NCI-H69 (cell line): ENCODE results near the gene TNRC18.
"Not testable (repeated sequence)": the region's sequence is repeated elsewhere in the genome, so short reads cannot be mapped to it uniquely, and the experiment has no call there.

Experiments used
- DNase-seq: peaks from one replicate; lab custom pipeline; 2025; lab: John Stamatoyannopoulos, UW

The TNRC18 gene

DNA sequence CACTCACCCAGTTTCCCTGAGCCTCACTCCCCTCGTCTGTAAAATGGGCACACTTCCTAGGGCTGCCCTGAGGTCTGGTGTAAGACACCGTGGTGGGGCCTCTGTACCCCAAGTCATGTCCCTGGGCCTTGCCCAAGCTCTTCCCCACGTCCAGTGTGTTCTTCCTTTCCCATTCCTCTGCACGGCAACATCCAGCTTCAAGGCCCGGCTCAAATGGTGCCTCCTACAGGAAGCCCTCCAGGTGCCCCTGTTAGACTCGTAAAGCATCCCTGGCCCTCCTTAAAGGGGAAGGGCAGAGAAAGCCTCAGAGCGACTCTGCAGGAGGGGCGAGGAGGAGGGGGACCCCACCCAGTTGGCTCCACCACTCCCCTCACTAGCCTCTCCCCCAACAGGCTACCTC, 132.3 kb downstream of the TNRC18 start:
- DNase-seq: no peak

DNA sequence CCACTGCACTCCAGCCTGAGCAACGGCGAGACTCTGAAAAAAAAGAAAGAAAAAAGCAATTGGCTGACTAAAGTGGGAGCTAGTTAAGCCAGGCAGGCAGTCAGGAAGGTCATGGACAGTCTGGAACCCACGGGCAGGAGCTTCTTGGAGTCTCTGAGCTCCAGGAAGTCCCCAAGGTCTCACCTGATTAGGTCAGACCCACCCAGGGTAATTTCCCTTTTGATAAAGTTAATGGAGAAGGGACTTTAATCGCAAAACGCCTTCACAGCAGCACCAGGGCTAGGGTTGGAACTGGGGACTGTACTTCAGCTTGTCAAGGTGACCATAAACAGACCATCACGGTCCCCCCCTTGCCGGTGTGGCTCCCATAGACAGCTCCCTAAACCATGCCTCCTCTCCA, 134.3 kb downstream of the TNRC18 start:
- DNase-seq: no peak

DNA sequence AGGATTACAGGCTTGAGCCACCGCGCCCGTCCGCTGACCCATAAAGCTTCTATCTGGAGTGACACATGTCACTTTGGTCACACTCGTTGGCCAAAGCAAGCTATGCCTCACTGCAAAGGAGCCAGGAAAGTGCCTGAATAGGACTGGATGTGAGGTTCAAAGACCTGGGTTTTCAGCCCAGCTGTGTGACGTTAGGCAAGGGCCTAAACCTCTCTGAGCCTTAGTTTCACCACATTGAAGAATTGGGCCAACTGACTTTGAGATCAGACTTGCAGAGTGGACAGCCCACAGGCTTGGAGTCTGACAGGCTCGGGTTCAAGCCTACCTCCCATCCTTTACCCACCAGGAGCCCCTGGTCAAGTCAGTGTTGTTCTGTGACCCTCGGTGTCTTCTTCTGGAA, 135.1 kb downstream of the TNRC18 start:
- not testable (repeated sequence) for DNase-seq

DNA sequence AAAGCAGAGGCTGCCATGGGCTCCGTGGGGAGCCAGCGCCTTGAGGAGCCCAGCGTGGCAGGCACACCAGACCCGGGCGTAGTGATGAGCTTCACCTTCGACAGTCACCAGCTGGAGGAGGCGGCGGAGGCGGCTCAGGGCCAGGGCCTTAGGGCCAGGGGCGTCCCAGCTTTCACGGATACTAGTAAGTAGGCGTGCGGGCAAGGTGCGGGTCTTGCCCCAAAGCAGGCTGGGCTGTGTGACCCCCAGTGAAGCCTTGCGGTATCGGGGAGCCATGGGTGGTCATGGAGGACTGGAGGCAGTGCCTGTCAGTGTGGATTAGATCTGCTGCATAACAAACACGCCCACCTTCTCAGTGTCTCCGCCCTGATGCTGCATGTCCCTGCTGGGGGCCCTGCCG, 135.8 kb downstream of the TNRC18 start:
- DNase-seq: no peak

DNA sequence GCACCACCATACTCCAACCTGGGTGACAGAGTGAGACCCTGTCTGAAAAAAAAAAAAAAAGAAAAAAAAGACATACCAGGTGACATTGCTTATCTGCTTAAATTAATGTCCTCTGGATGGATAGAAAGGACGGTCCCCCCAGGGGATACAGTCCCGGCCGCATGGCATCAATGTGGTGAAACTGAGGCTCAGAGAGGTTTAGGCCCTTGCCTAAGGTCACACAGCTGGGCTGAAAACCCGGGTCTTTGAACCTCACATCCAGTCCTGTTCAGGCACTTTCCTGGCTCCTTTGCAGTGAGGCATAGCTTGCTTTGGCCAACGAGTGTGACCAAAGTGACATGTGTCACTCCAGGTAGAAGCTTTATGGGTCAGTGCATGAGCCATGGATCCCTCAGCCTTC, 136.3 kb downstream of the TNRC18 start:
- DNase-seq: not testable (repeated sequence)

DNA sequence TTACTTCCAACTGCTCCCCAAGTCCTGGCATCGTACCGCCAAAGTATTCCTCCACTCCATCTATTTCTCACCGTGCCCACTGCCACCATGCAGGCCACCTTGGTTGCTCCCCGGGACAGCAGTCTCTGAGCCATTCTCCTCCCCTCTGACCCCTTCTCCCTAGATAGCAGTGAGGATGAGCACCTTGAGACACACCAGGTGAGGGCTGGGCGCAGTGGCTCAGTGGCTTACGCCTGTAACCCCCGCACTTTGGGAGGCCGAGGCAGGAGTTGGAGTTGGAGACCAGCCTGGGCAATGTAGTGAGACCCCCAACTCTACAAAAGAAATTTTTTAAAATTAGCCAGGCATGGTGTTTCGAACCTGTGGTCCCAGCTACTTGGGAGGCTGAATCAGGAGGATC, 136.7 kb downstream of the TNRC18 start:
- no peak for DNase-seq

DNA sequence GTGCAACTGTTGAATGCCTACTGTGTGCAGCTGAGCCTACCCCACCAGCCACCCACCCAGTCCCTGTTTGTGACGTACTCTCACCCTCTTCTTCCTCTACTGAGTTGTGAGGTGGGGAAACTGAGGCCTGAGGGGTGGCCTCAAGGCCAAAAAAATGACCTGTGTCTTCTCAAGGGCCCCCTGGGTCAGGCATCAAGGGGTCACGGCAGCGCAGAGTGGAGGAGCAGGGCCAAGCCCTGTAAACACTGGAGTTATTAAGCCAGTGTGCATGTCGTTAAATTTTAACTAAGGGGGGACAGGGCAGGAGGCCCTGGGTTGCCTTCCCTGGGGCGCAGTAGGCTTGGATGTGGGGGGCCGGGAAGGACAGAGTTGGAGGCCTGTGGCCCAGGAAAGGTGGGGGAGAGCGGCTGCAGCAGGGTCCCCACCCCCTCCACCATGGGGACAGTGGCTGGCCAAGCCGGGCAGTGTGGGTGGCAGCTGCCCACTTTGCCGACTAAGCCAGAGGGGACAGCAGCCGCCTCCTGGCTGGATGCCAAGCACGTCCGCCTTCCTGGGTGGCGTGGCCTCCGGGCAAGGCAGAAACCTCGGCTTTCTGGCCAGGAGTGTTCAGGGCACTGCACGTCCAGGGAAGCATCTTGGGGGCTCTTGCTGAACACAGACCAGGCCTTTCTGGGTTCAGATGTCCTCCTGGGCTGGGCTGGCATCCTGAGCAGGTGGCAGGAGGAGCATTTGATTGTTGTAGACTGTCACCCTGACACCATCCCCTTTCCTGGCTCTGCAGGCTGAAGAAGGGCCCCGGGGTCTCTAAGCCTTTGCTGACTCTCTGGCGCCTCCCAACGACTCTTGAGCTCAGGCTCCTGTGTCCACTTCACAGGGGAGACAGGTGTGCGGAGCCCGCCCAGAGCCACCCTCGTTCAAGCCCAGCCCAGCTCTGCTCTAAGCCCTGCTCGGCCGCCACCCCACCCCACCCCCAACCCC, 139.0 kb downstream of the TNRC18 start:
- DNase-seq: peak; percentile 87

DNA sequence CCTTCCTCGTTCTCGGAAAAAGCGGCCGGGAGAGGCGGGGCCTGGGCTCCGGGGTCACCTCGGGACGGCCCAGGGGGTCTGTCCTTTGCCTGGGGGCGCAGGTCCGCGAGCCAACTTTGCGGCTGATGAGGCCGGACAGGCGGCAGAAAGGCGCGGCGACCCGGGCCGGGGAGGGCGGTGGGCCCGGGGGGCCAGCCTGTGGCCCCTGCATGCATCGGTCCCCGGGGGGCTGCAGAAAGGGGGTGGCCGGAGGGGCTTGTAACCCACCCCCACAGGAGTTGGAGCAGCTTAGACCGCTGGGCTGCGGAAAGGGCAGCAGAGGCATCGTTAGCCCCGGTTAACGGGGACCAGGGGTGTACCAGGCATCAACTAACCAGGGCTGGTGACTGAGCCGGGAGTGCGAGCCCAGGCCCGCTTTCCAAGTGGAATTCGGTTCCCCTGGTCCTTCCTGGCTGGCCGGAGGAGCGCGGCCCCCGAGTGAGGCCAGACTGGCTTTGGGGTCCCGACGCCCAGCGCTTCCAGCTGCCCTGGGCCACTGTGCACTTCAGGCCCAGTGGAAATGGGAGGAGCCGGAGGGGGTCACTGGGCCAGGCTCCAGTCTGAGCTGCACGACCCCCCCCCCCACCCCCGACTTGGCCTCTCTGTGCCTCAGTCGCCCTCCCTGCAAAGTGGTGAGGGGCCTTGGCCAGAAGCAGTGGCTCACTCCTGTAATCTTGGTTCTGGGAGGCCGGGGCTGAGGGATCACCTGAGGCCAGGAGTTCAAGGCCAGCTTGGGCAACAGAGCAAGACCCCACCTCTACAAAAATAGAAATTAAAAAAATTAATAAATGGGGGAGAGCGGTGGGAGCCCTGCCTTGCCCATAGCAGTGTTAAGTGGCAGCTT, 140.0 kb downstream of the TNRC18 start:
- DNase-seq: no peak

DNA sequence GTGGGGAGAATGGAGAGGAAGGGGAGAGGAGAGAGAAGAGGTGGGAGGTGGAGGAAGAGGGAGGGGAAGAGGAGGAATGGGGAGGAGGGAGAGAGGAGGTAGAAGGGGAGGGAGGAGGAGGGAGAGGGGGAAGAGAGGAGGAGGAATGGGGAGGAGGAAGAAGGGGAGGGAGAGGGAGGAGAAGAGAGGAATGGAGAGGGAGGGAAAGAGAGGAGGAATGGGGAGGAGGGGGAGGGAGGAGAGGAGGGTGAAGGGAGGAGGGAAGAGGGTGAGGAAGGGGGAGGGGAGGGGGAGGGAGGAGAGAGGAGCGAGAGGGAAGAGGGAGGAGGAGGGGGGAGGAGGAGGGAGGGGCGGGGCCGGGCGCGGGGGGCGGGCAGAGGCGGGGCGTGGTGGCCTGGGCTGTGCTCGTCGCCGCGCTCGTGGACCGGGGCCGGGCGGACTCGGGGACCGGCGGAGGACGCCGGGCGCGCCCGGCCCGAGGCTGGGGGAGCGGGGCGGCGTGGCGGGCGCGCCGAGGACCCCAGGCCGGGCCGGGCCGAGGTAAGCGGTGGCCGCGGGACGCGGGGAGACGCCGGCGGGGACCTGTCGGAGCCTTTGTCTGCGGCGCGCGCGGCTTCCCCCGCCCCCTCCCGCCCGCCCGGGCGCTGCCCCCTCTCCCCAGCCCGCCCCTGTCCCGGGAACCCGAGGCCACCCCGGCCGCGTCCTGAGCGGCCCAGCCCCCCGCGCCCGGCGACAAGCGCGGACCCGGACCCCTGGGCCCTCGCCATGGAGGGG, 140.9 kb downstream of the TNRC18 start, which contains the start of gene SLC29A4:
Gene SLC29A4, plus strand, starts transcription at position 401 of the 774 bp plus-strand sequence. CDS start 4,874 bp downstream, outside the sequence.
- DNase-seq: peak; percentile 64

DNA sequence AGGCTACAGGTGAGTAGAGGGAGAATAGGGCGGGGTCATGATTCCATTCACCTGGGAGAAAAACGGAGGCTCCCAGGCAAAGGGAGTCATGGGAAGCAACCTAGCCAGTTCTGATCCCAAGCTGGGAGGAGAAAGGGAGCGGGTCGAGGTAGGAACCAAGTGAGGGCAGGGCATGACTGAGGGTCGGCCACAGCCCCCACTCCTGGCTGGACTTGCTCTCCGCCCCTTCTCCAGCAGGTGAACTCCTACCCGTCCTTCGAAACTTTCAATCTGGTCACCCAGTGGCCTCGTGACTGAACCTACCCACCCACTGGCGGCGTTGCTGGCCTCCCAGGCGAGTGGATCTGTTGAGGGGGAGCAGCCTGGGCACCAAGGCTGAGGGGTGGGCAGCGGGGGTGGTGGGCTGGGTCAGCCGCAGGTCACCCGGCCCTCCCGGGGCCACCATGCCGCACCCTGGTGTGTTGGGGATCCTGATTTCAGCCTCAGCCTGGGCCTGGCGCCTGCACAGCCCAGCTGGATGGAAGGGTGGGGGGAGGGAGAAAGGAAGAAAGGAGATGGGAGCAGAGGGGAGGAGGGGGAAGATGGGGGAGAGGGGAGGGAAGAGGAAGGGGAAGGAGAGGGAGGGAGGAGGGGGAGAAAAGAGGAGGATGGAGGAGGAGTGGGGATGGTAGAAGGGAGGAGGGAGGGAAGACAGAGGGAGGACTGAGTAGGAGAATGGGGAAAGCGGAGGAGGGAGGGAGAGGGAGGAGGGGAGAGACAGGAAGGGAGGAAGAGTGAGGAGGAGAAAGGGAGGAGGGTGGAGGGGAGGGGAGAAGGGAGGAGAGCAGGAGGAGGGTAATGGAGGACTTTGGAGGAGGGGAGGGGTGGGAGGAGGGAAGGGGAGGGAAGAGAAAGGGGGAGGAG, 141.8 kb downstream of the TNRC18 start:
- peak; percentile 60 for DNase-seq

DNA sequence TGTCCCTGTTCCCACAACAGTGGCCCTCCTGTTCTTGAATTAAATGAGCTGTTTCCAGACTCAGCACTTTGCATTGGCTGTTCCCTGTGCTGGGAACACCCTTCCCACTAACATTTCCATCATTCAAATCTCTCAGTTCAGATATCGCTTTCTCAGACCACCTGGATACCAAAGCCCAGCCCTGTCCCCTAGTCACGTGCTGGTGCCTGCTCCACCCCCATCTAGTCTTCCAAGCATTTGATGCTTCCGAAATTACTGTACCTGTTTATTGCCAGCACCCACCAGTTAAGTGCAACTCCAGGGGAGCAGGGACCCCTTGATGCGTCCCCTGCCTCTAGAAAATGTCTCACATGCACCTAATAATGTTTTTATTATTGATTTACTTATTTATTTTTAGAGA, 143.9 kb downstream of the TNRC18 start:
- DNase-seq: no peak

DNA sequence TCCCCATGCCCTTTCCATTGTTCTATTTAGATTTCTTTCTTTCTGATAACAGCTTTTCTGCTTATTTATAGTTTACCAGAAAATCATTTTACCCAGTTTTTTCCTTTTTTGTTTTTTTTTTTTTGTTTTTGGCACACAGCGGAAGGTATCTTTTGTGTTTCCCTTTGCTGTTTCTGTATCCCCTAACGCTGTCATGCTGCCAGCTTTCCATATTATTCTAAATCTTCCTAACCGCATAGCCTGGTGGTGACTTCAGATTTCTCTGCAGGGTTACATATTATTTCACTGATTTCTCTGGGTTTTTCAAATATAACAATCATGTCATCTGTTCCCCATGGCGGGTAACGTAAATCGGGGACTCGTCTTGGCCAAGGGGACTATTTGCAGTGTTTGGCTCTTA, 144.9 kb downstream of the TNRC18 start:
- DNase-seq: no peak

DNA sequence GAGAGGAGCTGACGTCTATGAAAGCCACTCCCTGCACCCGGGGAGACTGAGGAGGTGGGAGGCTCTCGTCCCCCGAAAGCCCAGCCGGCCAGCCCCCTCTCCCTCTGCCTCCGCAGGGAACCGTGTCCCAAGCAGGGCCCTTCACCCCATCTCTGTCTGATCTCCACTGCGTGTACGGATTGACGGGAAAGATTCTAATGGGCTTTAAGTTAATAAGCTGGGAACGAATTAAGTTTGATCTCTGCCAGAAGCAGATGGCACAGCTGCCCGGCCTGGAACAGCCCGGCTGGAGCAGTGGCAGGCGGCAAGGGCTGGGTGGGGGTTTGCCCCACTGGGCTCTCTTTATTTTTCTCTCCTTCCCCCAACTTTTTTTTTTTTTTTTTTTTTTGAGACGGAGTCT, 147.0 kb downstream of the TNRC18 start:
- no peak for DNase-seq

DNA sequence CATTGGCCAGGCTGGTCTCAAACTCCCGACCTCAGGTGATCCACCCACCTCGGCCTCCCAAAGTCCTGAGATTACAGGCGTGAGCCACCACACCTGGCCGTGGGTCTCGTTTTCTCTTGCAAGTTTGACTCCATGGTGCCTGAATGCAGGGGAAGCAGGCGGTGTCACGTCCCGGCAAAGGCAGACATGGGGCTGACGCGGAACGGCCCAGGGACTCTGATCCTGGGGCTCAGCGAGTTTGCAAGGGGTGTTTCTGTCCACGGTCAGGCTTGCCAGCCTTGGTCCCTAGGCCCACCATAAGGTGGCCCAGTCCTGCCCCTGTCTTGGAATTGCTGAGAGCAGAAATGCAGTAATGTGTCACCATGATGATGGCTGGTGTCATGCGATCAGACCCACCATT, 147.5 kb downstream of the TNRC18 start:
- DNase-seq: not testable (repeated sequence)

DNA sequence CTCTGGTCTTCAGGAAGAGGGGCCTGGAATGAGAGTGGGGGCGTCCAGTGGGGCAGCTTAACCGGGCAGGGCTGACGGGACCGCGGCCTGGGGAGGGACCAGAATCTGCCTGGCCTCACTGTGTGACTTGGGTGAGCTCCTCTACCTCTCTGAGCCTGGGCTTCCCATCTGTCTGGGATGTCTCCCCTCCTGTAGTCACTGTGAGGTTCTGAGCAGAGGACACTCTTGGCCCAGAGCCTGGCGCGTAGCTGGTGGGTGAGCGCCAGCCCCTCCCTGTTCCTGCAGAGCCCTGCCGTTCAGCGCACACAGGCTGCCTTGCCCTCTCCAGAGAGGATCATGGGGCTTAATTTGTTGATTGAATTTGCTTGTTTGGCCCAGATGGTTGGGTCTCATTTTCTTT, 148.1 kb downstream of the TNRC18 start:
- peak; percentile 52 for DNase-seq

DNA sequence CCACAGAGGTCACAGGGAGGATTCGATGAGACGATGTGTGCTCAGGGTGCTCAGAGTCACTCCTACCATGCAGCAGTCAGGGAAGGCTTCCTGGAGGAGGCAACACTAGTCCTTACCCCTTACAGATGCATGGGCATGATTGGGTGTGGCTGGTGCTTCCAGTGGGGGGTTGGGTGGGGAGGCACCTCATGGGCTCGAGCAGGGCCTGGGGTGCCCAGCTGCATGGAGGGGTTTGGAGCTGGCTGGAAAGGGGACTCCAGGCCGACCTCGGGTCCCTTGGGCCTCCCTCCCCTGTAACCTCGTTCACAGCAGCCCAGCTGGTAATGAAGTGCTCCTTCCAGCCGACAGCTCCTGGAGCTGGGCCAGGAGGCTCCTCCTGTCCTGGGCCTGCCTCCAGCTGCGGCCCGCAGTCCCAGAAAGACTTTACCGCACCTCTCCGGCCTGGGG, 148.6 kb downstream of the TNRC18 start:
- DNase-seq: peak; percentile 30

DNA sequence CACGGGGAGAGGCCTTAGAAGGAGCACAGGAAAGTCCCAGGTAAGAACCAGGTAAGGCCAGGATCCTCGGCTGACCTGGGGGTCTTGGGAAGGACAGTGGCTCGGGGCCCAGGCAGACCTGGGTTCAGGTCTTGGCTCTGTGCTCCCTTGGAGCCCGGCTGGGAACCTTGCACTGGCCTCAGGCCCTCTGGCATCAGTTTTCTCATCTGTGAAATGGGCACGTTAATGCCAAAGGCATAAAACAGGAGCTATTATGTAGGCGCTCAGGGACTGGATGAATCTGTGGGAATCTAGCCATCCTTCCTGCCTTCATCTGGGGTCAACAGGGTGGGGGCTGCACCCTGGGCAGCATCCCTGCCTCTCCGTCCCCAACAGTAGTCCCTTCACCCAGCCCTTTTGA, 149.2 kb downstream of the TNRC18 start:
- DNase-seq: no peak

DNA sequence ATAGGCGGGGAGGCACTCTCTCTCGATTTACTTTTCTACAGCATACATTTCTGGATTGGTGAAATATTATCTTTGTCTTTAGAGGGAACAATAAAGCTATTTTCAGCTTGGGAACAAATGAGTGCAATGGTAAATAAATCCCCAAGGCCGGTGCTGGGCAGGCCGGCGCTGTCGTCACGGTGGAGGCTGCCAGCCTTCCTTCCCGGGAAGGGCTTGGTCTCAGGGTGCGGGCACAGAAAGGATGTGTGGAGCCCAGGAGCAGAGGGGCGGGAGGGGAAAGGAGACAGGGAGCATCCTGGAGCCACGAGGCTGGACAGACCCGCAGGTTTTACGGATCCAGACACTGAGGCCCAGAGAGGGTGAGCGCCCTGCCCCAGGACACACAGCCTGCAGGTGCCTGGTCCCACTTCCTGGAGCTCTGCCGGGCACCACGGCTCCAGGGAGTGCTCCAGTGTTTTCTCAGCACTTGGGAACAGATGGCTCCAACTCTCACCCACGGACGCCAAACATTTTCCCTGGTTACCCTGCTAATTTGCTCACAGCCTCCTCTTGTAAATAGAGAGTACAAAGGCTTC, 149.7 kb downstream of the TNRC18 start:
- DNase-seq: peak; percentile 79

DNA sequence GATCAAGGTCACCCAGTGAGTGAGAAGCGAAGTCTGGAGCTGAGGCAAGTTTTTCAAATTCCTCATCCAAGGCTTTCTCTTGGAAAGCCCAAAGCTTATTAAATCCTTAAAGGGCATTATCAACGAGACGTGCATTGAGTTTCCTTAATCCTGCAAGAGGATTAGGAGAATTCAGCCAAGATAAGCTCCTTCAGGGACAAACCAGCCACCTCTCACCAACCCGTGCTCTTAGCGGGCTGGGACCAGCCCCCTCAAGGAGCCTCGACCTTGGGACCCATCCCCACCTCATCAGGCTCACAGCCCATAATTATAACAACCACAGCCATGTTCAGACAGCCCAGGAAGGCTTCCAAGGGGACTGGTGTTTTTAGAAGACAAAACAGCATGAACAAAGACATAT, 152.8 kb downstream of the TNRC18 start:
- DNase-seq: no peak

DNA sequence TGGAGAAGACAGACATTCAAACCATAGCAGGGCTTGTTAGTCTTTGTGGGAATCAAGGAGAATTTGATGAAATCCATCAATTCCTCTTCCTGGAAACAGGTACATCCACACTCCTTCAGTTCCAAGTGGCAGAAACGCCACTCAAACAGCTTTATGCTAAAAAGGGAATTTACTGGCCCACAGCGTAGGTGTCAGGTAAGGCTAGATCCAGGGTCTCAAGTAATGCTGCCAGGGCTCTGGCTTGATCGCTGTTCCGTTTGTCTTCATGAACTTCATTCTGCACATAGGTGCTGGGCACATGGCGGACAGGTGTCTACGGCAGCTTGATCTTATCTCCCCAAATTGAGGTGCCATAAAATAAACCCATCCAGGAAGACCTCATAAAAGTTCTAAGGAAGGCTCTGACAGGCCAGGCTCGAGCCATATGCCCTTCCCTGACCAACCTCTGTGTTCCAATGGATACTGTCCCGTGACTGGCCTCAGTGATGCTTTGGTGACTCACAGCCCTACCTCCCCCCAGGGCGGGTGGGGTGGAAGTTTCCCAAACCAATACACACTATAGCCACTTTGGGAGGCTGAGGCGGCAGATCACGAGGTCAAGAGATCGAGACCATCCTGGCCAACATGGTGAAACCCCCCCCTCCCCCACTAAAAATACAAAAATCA, 153.5 kb downstream of the TNRC18 start:
- not testable (repeated sequence) for DNase-seq
